HCT116 (cell line): ENCODE data around the gene TRAF5.

Experiments
- CTCF ChIP-seq, 3 experiments: fragments of 200-600 bp in 1 of 3; sonication (generic) in 1 of 3; IDR thresholded peaks in 2 of 3; conservative IDR thresholded peaks in 1 of 3; 2 replicates each; pipeline ENCODE4 v1.5.1; 2012 to 2017; ENCODE audit warnings: low read depth in 2 of 3, low read length in 2 of 3, antibody characterized with exemption in 1 of 3, borderline replicate concordance in 1 of 3, control low read depth in 1 of 3, mild to moderate bottlenecking in 1 of 3, mixed read lengths in 1 of 3, mixed run types in 1 of 3, moderate library complexity in 1 of 3; ENCODE audit not compliant: insufficient read depth in 1 of 3
- EZH2phosphoT487 ChIP-seq: fragments of 200-600 bp; IDR thresholded peaks from 2 replicates; pipeline ENCODE4 v1.6.1; 2018; ENCODE audit warnings: antibody characterized with exemption, borderline replicate concordance
- POLR2A ChIP-seq: IDR thresholded peaks from 2 replicates; pipeline ENCODE4 v1.7.0; 2011; ENCODE audit warnings: borderline replicate concordance; ENCODE audit not compliant: insufficient read depth, insufficient read length; ENCODE audit errors: extremely low read depth
- RAD21 ChIP-seq: IDR thresholded peaks from 2 replicates; pipeline ENCODE4 v1.6.1; 2012; ENCODE audit warnings: low read depth, mild to moderate bottlenecking
- REST ChIP-seq: IDR thresholded peaks from 2 replicates; pipeline ENCODE4 v1.6.1; 2012; ENCODE audit warnings: low read depth
- SP1 ChIP-seq: IDR thresholded peaks from 2 replicates; pipeline ENCODE4 v1.6.1; 2012; ENCODE audit warnings: low read depth
- YY1 ChIP-seq: IDR thresholded peaks from 2 replicates; pipeline ENCODE4 v1.6.1; 2011; ENCODE audit warnings: low read length, low read depth, moderate library complexity, mild to moderate bottlenecking; ENCODE audit not compliant: insufficient replicate concordance; ENCODE audit errors: extremely low read depth

GRCh38 chr1:211372463-211372862, 45.8 kb downstream of the TRAF5 start:
- TF ChIP-seq EZH2phosphoT487 (no peak), CTCF (IDR thresholded peaks at IDR 0.05 in 2 of 3, conservative IDR thresholded peaks at IDR 0.05 in 1 of 3; ENCODE audit: borderline replicate concordance in 1 of 3, insufficient read depth in 1 of 3, low read depth in 2 of 3, low read length in 2 of 3) (no peak), SP1 (no peak), YY1 (no peak), REST (no peak), POLR2A (no peak), RAD21 (no peak)
